ENCODE measurements around the gene GAPT.
"Not testable (repeated sequence)": the region's sequence is repeated elsewhere in the genome, so short reads cannot be mapped to it uniquely, and the experiment has no call there.

Gene GAPT

GRCh38 chr5:58505971-58506640, 14.9 kb downstream of the GAPT start:
- DNase-seq = no peak

GRCh38 chr5:58507715-58508114, 16.5 kb downstream of the GAPT start:
- DNase-seq = no peak

- DNase-seq = no peak
Observed at GRCh38 chr5:58517198-58517597, 26.0 kb downstream of the GAPT start.

GRCh38 chr5:58523956-58524355, 32.7 kb downstream of the GAPT start:
- DNase-seq = no peak

- DNase-seq = no peak
Observed at GRCh38 chr5:58524571-58524970, 33.3 kb downstream of the GAPT start.

GRCh38 chr5:58530942-58531490, 39.8 kb downstream of the GAPT start:
- no peak for DNase-seq

- not testable (repeated sequence) for DNase-seq
Observed at GRCh38 chr5:58541935-58542334, 50.7 kb downstream of the GAPT start.

GRCh38 chr5:58542709-58543108, 51.5 kb downstream of the GAPT start:
- no peak for DNase-seq

GRCh38 chr5:58543723-58544122, 52.5 kb downstream of the GAPT start:
- no peak for DNase-seq

GRCh38 chr5:58544195-58544594, 53.0 kb downstream of the GAPT start:
- DNase-seq = no peak

GRCh38 chr5:58544926-58545325, 53.7 kb downstream of the GAPT start:
- no peak for DNase-seq

GRCh38 chr5:58545912-58546311, 54.7 kb downstream of the GAPT start:
- DNase-seq = no peak
